HEK293 (cell line): ENCODE data around the gene SF3B2.

Source experiments
- CTCF ChIA-PET: fragments of 350-600 bp; formaldehyde crosslinking; extraction: SDS; loops from one replicate; lab custom pipeline; 2021; ENCODE audit warnings: antibody characterized with exemption; lab: Yijun Ruan, JAX
- POLR2A ChIA-PET: fragments of 300-600 bp; formaldehyde crosslinking; extraction: SDS; loops from one replicate; lab custom pipeline; 2020; ENCODE audit warnings: antibody characterized with exemption, inconsistent platforms; lab: Yijun Ruan, JAX
- H3K27ac ChIP-seq: fragments of 200-500 bp; sonication (Bioruptor generic); 2 replicates; pipeline ENCODE4 v1.5.1; 2014; ENCODE audit warnings: low read depth, low read length, control low read depth, inconsistent platforms; ENCODE audit errors: extremely low read depth
- H3K36me3 ChIP-seq, 2 experiments: fragments of 200-500 bp in 1 of 2; sonication (Bioruptor generic) in 1 of 2; 1 replicate in 1 of 2; 2 replicates in 1 of 2; pipeline ENCODE4 v1.5.1; 2014 to 2017; ENCODE audit warnings: inconsistent platforms in 2 of 2, low read length in 2 of 2; ENCODE audit not compliant: control insufficient read depth in 2 of 2, insufficient read depth in 1 of 2
- H3K4me1 ChIP-seq: fragments of 200-500 bp; sonication (Bioruptor generic); 2 replicates; pipeline ENCODE4 v1.5.1; 2014; ENCODE audit warnings: mild to moderate bottlenecking, low read length, inconsistent platforms; ENCODE audit not compliant: control insufficient read depth, insufficient read depth
- H3K4me3 ChIP-seq: 2 replicates; pipeline ENCODE4 v1.5.1; 2011; ENCODE audit warnings: low read depth, mild to moderate bottlenecking, control low read depth, low read length, moderate library complexity
- H3K9me3 ChIP-seq: fragments of 200-500 bp; sonication (Bioruptor generic); 2 replicates; pipeline ENCODE4 v1.5.1; 2014; ENCODE audit warnings: low read depth, low read length, inconsistent platforms; ENCODE audit not compliant: control insufficient read depth, insufficient read depth
- EGR2 ChIP-seq: fragments of 450-650 bp; formaldehyde crosslinking; IDR thresholded peaks from 2 replicates; pipeline ENCODE4 v1.5.1; 2016; ENCODE audit warnings: low read depth, missing biosample characterization, missing genetic modification characterization
- IKZF3 ChIP-seq: fragments of 450-650 bp; IDR thresholded peaks from 2 replicates; pipeline ENCODE4 v1.5.0; 2018; ENCODE audit warnings: missing biosample characterization, mild to moderate bottlenecking, missing genetic modification characterization, moderate library complexity
- KLF1 ChIP-seq: fragments of 450-650 bp; formaldehyde crosslinking; IDR thresholded peaks from 2 replicates; pipeline ENCODE4 v1.5.1; 2016; ENCODE audit warnings: missing biosample characterization, missing genetic modification characterization
- PRDM1 ChIP-seq: fragments of 450-650 bp; formaldehyde crosslinking; IDR thresholded peaks from 2 replicates; pipeline ENCODE4; 2016; ENCODE audit warnings: missing biosample characterization, missing genetic modification characterization
- REPIN1 ChIP-seq: fragments of 450-650 bp; formaldehyde crosslinking; IDR thresholded peaks from 2 replicates; pipeline ENCODE4 v1.5.1; 2017; ENCODE audit warnings: missing biosample characterization, missing genetic modification characterization, low read depth
- YY2 ChIP-seq: fragments of 450-650 bp; formaldehyde crosslinking; IDR thresholded peaks from 2 replicates; pipeline ENCODE4 v1.5.1; 2016; ENCODE audit warnings: missing biosample characterization, missing genetic modification characterization
- ZBTB1 ChIP-seq: fragments of 450-650 bp; formaldehyde crosslinking; IDR thresholded peaks from 2 replicates; pipeline ENCODE4 v1.5.1; 2016; ENCODE audit warnings: missing biosample characterization, missing genetic modification characterization
- ZBTB21 ChIP-seq: fragments of 450-650 bp; formaldehyde crosslinking; IDR thresholded peaks from 2 replicates; pipeline ENCODE4 v1.5.1; 2017; ENCODE audit warnings: missing biosample characterization, missing genetic modification characterization
- ZBTB8A ChIP-seq: fragments of 450-650 bp; formaldehyde crosslinking; IDR thresholded peaks from 2 replicates; pipeline ENCODE4 v1.5.1; 2016; ENCODE audit warnings: missing biosample characterization, missing genetic modification characterization
- ZFHX2 ChIP-seq: fragments of 450-650 bp; formaldehyde crosslinking; conservative IDR thresholded peaks from 2 replicates; pipeline ENCODE4 v1.5.1; 2016; ENCODE audit warnings: missing biosample characterization, missing genetic modification characterization
- ZNF24 ChIP-seq: fragments of 450-650 bp; formaldehyde crosslinking; IDR thresholded peaks from 2 replicates; pipeline ENCODE4 v1.5.1; 2016; ENCODE audit warnings: missing biosample characterization, missing genetic modification characterization
- ZNF335 ChIP-seq: fragments of 450-650 bp; formaldehyde crosslinking; conservative IDR thresholded peaks from 2 replicates; pipeline ENCODE4 v1.5.1; 2016; ENCODE audit warnings: missing biosample characterization, missing genetic modification characterization
- ZNF354C ChIP-seq: fragments of 450-650 bp; formaldehyde crosslinking; IDR thresholded peaks from 2 replicates; pipeline ENCODE4 v1.5.1; 2016; ENCODE audit warnings: missing biosample characterization, missing genetic modification characterization, low read depth, borderline replicate concordance
- ZNF366 ChIP-seq: fragments of 450-650 bp; formaldehyde crosslinking; conservative IDR thresholded peaks from 2 replicates; pipeline ENCODE4 v1.5.1; 2016; ENCODE audit warnings: missing biosample characterization, missing genetic modification characterization
- ZNF560 ChIP-seq: fragments of 450-650 bp; formaldehyde crosslinking; IDR thresholded peaks from 2 replicates; pipeline ENCODE4 v1.5.1; 2017; ENCODE audit warnings: missing biosample characterization, missing genetic modification characterization, borderline replicate concordance
- ZNF660 ChIP-seq: fragments of 450-650 bp; IDR thresholded peaks from 2 replicates; pipeline ENCODE4 v1.5.1; 2018; ENCODE audit warnings: missing biosample characterization, mild to moderate bottlenecking, missing genetic modification characterization
- ZNF777 ChIP-seq: fragments of 450-650 bp; formaldehyde crosslinking; IDR thresholded peaks from 2 replicates; pipeline ENCODE4 v1.5.1; 2017; ENCODE audit warnings: missing biosample characterization, missing genetic modification characterization, borderline replicate concordance
- ZSCAN16 ChIP-seq: fragments of 450-650 bp; formaldehyde crosslinking; IDR thresholded peaks from 2 replicates; pipeline ENCODE4 v1.5.1; 2016; ENCODE audit warnings: missing biosample characterization, missing genetic modification characterization
- TF ChIP-seq, protein P1 (sequence below): fragments of 450-650 bp; formaldehyde crosslinking; IDR thresholded peaks from 2 replicates; pipeline ENCODE4 v1.5.1; 2016; ENCODE audit warnings: missing biosample characterization, missing genetic modification characterization
- TF ChIP-seq, protein P2 (sequence below): fragments of 450-650 bp; formaldehyde crosslinking; optimal IDR thresholded peaks from 2 replicates; pipeline ENCODE3; 2016; ENCODE audit warnings: missing biosample characterization, mild to moderate bottlenecking, missing genetic modification characterization

SF3B2 gene

DNA sequence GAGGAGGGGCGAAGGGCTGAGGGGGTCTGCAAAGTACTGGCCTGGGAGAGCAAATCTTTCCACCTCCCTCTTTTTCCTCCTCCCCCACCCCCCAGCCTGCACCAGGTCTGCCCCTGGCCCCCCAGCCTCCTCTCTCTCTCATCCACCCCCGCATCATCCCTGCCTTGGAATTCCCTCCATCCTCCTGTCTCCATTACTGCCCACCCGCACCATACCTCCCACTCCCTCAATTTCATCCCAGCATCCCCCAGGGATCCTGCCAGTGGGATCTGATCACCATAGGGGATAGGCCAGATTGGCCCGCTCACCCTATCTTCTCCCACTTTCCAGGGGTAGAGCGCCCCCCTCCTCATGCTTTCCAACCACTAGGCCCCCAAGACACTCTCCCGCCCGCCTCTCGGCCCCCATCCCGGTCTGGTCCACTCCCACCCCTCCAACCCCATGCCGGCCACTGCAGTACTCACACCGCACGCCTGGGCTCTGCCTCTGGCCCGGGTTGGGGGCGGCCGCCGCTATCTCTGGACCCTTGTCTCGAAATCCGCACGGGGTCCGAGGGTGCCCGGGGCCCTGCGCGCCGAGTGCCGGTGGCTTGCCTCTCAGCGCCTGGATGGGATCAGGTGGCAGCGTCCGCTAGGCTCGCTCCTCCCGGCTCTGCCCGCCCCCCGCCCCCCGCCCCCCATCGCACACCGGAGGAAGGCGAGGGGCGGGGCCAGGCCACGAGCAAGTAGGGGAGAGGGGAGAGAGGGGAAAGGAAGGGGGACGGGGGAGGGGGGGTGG is 3.4 kb upstream of the SF3B2 start, which contains the start of gene GAL3ST3:
TSS of gene GAL3ST3 (minus strand) at position 615 of the 777 bp plus-strand sequence. CDS start 3,746 bp downstream, outside the sequence.
- POLR2A ChIA-PET: no interaction called here
- no peaks in the 10 kb centered on the region for H3K9me3 ChIP-seq
- H3K27ac ChIP-seq: no peak within 1 kb of the TSS
- CTCF ChIA-PET: interaction anchor here (0.7 to 1.1 kb wide), 2 partner anchors 12 to 19 kb away, joined by 3 read pairs; no protein-coding TSS in a partner anchor
- H3K36me3 ChIP-seq: peaks cover 2 to 11% of the 10 kb centered on the region in 2 experiments; a peak in 2 of 3 replicates
- no peak within 1 kb of the TSS for H3K4me3 ChIP-seq
- TF ChIP-seq ZNF777: no peak
- TF ChIP-seq EGR2: peak; percentile 89
- peak; percentile 87 for TF ChIP-seq ZFHX2
- peaks cover 8% of the 10 kb centered on the region for H3K4me1 ChIP-seq

DNA sequence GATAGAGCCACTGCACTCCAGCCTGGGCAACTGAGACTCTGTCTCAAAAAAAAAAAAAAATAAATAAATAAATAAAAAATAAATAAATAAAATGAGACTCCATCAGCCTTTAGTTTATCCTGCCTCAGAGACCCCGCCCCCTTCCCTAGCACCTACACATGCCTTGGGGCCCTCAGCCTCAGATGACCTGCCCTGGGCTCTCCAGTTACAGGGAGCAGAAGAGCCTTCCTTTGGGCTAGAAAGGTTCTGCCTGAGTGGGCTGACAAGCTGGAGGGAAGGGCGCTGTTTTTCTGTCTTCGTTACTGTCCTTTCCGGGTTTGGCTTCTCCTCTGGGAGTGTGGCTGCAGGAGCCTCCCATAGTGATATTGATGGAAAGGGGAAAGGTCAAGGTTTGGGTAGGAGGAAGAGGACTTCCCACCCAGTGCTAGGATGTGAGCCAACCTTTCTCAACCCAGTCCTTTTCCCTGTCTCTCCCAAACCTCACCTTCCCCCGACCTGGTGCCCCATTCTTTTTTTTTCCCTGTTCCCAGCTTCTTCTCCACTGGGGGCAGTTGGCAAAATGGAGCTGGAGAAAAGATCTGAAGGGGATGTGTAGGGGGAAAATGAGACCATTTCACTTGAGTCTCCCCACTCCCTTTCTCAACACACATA is 1.5 kb upstream of the SF3B2 start:
- TF ChIP-seq, protein P1, sequence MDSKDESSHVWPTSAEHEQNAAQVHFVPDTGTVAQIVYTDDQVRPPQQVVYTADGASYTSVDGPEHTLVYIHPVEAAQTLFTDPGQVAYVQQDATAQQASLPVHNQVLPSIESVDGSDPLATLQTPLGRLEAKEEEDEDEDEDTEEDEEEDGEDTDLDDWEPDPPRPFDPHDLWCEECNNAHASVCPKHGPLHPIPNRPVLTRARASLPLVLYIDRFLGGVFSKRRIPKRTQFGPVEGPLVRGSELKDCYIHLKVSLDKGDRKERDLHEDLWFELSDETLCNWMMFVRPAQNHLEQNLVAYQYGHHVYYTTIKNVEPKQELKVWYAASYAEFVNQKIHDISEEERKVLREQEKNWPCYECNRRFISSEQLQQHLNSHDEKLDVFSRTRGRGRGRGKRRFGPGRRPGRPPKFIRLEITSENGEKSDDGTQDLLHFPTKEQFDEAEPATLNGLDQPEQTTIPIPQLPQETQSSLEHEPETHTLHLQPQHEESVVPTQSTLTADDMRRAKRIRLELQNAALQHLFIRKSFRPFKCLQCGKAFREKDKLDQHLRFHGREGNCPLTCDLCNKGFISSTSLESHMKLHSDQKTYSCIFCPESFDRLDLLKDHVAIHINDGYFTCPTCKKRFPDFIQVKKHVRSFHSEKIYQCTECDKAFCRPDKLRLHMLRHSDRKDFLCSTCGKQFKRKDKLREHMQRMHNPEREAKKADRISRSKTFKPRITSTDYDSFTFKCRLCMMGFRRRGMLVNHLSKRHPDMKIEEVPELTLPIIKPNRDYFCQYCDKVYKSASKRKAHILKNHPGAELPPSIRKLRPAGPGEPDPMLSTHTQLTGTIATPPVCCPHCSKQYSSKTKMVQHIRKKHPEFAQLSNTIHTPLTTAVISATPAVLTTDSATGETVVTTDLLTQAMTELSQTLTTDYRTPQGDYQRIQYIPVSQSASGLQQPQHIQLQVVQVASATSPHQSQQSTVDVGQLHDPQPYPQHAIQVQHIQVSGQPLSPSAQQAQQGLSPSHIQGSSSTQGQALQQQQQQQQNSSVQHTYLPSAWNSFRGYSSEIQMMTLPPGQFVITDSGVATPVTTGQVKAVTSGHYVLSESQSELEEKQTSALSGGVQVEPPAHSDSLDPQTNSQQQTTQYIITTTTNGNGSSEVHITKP (tag by site-specific recombination): no peak
- peak; percentile 62 for TF ChIP-seq ZBTB8A (tag by site-specific recombination)
- TF ChIP-seq KLF1 (tag by site-specific recombination): no peak
- TF ChIP-seq ZNF354C (tag by site-specific recombination): no peak
- TF ChIP-seq ZNF560 (tag by site-specific recombination): no peak
- TF ChIP-seq IKZF3 (tag by site-specific recombination): 0 out of 2 replicates have a peak, but pooled peaks have one; percentile 28
- TF ChIP-seq REPIN1 (tag by site-specific recombination): no peak
- peak; percentile 36; the same call in 1 of the 2 replicates for TF ChIP-seq EGR2
- TF ChIP-seq PRDM1: peak; percentile 89
- no peak for TF ChIP-seq ZNF660 (tag by site-specific recombination)
- CTCF ChIA-PET: interaction anchor here (0.6 to 4.7 kb wide), 5 partner anchors 10 to 323 kb away, joined by 3 to 36 read pairs (median 7); no protein-coding TSS in a partner anchor
- peaks cover 11 to 29% of the 10 kb centered on the region in 2 experiments for H3K36me3 ChIP-seq
- H3K27ac ChIP-seq: peak overlapping the region; percentile 93
- H3K4me3 ChIP-seq: no peak overlapping the region
- no peaks in the 10 kb centered on the region for H3K9me3 ChIP-seq
- POLR2A ChIA-PET: interaction anchor here (0.7 to 1.8 kb wide), 3 partner anchors 48 to 330 kb away, joined by 3 to 7 read pairs (median 4); partner anchors contain the start of genes BANF1 and RNASEH2C
- H3K4me1 ChIP-seq: peaks cover 8% of the 10 kb centered on the region

DNA sequence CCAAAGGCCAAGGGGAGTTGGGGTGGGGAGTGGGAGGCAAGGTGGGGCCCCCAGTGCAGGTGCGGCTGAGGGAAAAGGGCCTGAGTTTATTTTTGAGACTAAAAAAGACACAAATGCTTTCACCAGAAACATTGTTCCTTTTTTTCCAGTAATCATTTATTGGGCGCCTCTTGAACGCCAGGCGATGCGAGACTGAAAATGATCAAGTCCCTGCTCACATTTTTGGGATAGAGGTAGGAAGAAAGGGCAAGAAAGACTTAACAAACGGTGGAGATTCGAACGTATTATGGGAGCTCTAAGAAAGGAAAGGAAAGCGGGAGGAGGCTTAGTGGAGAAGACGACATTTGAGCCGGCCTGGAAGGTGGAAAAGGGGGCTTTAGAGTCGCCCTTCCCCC is 796 bp upstream of the SF3B2 start:
- no peaks in the 10 kb centered on the region for H3K9me3 ChIP-seq
- H3K27ac ChIP-seq: peak overlapping the region; percentile 93
- peaks cover 8% of the 10 kb centered on the region for H3K4me1 ChIP-seq
- TF ChIP-seq ZNF366: 0 out of 2 replicates have a peak, but pooled peaks have one; percentile 18
- 0 out of 2 replicates have a peak, but pooled peaks have one; percentile 50 for TF ChIP-seq ZNF24 (tag by site-specific recombination)
- TF ChIP-seq YY2: no peak
- TF ChIP-seq, protein P2, sequence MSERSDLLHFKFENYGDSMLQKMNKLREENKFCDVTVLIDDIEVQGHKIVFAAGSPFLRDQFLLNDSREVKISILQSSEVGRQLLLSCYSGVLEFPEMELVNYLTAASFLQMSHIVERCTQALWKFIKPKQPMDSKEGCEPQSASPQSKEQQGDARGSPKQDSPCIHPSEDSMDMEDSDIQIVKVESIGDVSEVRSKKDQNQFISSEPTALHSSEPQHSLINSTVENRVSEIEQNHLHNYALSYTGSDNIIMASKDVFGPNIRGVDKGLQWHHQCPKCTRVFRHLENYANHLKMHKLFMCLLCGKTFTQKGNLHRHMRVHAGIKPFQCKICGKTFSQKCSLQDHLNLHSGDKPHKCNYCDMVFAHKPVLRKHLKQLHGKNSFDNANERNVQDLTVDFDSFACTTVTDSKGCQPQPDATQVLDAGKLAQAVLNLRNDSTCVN (tag by site-specific recombination): no peak
- no peak for TF ChIP-seq ZSCAN16 (tag by site-specific recombination)
- TF ChIP-seq ZBTB21 (tag by site-specific recombination): no peak
- TF ChIP-seq ZBTB1 (tag by site-specific recombination): no peak
- TF ChIP-seq ZBTB8A (tag by site-specific recombination): no peak
- peak; percentile 7; the same call in 1 of the 2 replicates for TF ChIP-seq ZNF335 (tag by site-specific recombination)
- CTCF ChIA-PET: interaction anchor here (0.6 to 4.7 kb wide), 5 partner anchors 10 to 323 kb away, joined by 3 to 36 read pairs (median 7); no protein-coding TSS in a partner anchor
- H3K36me3 ChIP-seq: peaks cover 16 to 36% of the 10 kb centered on the region in 2 experiments
- POLR2A ChIA-PET: interaction anchor here (0.5 to 1.8 kb wide), 8 partner anchors 9 to 514 kb away, joined by 3 to 7 read pairs (median 4); partner anchors contain the start of genes BANF1 and RNASEH2C
- H3K4me3 ChIP-seq: peak overlapping the region; percentile 43
